ENCODE results near the gene C15orf61. TPM values are rescaled to one million over a fixed set of nuclear protein-coding genes. Genes with fewer than 3 reads are reported as not detected.
A peak's percentile ranks its signal among the peaks of the same experiment; 100 is the strongest.

Gene C15orf61
- total RNA-seq, 1 experiment from 2014 or later, result 3.9 TPM

DNA sequence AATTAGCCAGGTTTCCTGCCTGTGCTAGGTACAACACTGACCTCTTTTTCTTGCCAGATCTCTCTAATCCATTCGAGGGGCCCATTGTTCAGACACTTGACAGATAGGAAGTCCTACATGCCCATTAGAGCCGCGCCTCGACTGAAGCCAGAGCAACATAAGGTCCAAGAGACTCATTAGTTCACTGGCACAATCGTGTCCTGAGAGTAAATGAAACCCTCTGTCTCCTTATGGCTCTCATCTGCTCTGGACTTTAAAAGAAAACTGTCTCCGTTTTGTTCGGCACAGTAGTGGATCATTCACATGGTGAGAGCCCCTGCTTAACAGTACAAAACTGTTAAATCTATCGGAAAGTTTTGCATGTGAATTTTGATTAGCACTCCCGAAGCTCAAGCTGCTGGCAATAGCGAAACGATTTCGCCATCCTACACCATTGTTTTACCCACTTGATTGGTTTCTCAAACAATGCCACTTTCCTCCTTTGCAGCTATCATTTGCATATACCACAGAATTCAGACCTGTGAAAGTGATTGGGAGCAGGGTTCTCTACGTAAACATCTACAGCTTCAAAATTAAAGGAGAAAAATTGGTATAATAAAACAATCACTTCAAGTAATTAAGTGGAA is 19.0 kb upstream of the C15orf61 start:
- CTCF ChIA-PET, result interaction anchor here (0.8 to 1.5 kb wide), 3 partner anchors 279 to 330 kb away, joined by 3 to 9 read pairs (median 3); no protein-coding TSS in a partner anchor
- Histone ChIP-seq H3K9ac (ENCODE audit: low read length) (no peak overlapping the region), H3F3A (ENCODE audit: low read length, unreplicated experiment) (no peaks in the 10 kb centered on the region), H3K27ac (ENCODE audit: low read length) (no peak overlapping the region), H4K20me1 (ENCODE audit: low read length) (no peaks in the 10 kb centered on the region), H3K27me3 (ENCODE audit: low read length) (no peaks in the 10 kb centered on the region), H3K4me2 (ENCODE audit: low read length) (no peak overlapping the region), H3K4me3 (ENCODE audit: low read length) (no peak overlapping the region), H2AFZ (ENCODE audit: low read length) (no peak overlapping the region), H3K9me3 (ENCODE audit: low read length) (no peaks in the 10 kb centered on the region), H3K4me1 (ENCODE audit: insufficient read depth, low read length) (no peaks in the 10 kb centered on the region), H3K79me2 (ENCODE audit: low read length) (no peaks in the 10 kb centered on the region), H3K9me2 (replicated peaks; ENCODE audit: low read length) (no peaks in the 10 kb centered on the region), H3K36me3 (ENCODE audit: low read depth, low read length) (no peaks in the 10 kb centered on the region)
- no peak for ATAC-seq
- intact Hi-C loops (cut with micrococcal nuclease), result loop anchor here (1.0 kb wide), 2 partner anchors 330 to 334 kb away; no protein-coding TSS in a partner anchor
- TF ChIP-seq, protein P1, sequence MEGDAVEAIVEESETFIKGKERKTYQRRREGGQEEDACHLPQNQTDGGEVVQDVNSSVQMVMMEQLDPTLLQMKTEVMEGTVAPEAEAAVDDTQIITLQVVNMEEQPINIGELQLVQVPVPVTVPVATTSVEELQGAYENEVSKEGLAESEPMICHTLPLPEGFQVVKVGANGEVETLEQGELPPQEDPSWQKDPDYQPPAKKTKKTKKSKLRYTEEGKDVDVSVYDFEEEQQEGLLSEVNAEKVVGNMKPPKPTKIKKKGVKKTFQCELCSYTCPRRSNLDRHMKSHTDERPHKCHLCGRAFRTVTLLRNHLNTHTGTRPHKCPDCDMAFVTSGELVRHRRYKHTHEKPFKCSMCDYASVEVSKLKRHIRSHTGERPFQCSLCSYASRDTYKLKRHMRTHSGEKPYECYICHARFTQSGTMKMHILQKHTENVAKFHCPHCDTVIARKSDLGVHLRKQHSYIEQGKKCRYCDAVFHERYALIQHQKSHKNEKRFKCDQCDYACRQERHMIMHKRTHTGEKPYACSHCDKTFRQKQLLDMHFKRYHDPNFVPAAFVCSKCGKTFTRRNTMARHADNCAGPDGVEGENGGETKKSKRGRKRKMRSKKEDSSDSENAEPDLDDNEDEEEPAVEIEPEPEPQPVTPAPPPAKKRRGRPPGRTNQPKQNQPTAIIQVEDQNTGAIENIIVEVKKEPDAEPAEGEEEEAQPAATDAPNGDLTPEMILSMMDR (conservative IDR thresholded peaks at IDR 0.05; ENCODE audit: low read depth, low read length), result no peak
- no peak for TF ChIP-seq EZH2 (IDR thresholded peaks at IDR 0.05; ENCODE audit: low read length, unreplicated experiment)
- DNase-seq, result no peak
- POLR2A ChIA-PET (ENCODE audit: unreplicated experiment), result interaction anchor here (0.6 kb wide), 1 partner anchor 145 kb away, joined by 3 read pairs; no protein-coding TSS in a partner anchor
- no TSS peak for BruUV-seq (replicated peaks)

- Histone ChIP-seq H3K27me3 (ENCODE audit: low read length) (no peaks in the 10 kb centered on the region), H3K9ac (ENCODE audit: low read length) (no peak overlapping the region), H3K9me3 (ENCODE audit: low read length) (no peaks in the 10 kb centered on the region), H3F3A (ENCODE audit: low read length, unreplicated experiment) (no peaks in the 10 kb centered on the region), H3K4me2 (ENCODE audit: low read length) (no peak overlapping the region), H3K79me2 (ENCODE audit: low read length) (no peaks in the 10 kb centered on the region), H3K4me3 (ENCODE audit: low read length) (no peak overlapping the region), H3K9me2 (replicated peaks; ENCODE audit: low read length) (no peaks in the 10 kb centered on the region), H2AFZ (ENCODE audit: low read length) (no peak overlapping the region), H3K27ac (ENCODE audit: low read length) (no peak overlapping the region), H3K4me1 (ENCODE audit: insufficient read depth, low read length) (no peaks in the 10 kb centered on the region), H4K20me1 (ENCODE audit: low read length) (no peaks in the 10 kb centered on the region), H3K36me3 (ENCODE audit: low read depth, low read length) (no peaks in the 10 kb centered on the region)
- TF ChIP-seq EZH2 (IDR thresholded peaks at IDR 0.05; ENCODE audit: low read length, unreplicated experiment), result no peak
- TF ChIP-seq, protein P1 (conservative IDR thresholded peaks at IDR 0.05; ENCODE audit: low read depth, low read length), result no peak
- no peak for ATAC-seq
- CTCF ChIA-PET, result interaction anchor here (0.6 kb wide), 1 partner anchor 488 kb away, joined by 5 read pairs; no protein-coding TSS in a partner anchor
- no peak for DNase-seq
- BruUV-seq (replicated peaks), result no TSS peak
- intact Hi-C loops (cut with micrococcal nuclease), result no loop called here
- POLR2A ChIA-PET (ENCODE audit: unreplicated experiment), result no interaction called here
Observed at GRCh38 chr15:67504056-67504455, 16.9 kb upstream of the C15orf61 start.

DNA sequence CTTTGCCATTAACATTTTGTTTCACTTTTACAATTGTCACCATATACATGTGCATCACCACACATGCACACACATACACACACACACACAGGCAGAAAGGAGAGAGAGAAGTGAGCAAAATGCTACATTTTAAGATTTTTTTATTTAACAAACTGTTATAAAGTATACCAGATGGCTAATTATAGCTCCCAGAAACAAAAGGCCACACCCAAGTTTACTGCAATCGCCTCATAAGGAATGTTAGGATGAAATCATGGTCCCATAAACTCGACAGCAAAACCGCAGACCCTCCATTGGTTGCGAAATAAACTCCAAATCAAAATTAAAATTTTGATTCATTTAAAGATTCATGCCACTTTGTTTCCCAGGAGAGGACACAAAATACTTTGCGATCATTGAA is 16.1 kb upstream of the C15orf61 start:
- Histone ChIP-seq H3K4me1 (ENCODE audit: insufficient read depth, low read length) (no peaks in the 10 kb centered on the region), H3K9me2 (replicated peaks; ENCODE audit: low read length) (no peaks in the 10 kb centered on the region), H4K20me1 (ENCODE audit: low read length) (no peaks in the 10 kb centered on the region), H3K36me3 (ENCODE audit: low read depth, low read length) (no peaks in the 10 kb centered on the region), H3F3A (ENCODE audit: low read length, unreplicated experiment) (no peaks in the 10 kb centered on the region), H3K9ac (ENCODE audit: low read length) (no peak overlapping the region), H3K4me3 (ENCODE audit: low read length) (no peak overlapping the region), H3K4me2 (ENCODE audit: low read length) (no peak overlapping the region), H3K79me2 (ENCODE audit: low read length) (no peaks in the 10 kb centered on the region), H2AFZ (ENCODE audit: low read length) (no peak overlapping the region), H3K27me3 (ENCODE audit: low read length) (no peaks in the 10 kb centered on the region), H3K9me3 (ENCODE audit: low read length) (no peaks in the 10 kb centered on the region), H3K27ac (ENCODE audit: low read length) (no peak overlapping the region)
- BruUV-seq (replicated peaks), result no TSS peak
- intact Hi-C loops (cut with micrococcal nuclease), result no loop called here
- ChIA-PET POLR2A (ENCODE audit: unreplicated experiment) (no interaction called here), CTCF (interaction anchor here (0.6 to 1.0 kb wide), 2 partner anchors 327 to 488 kb away, joined by 3 to 5 read pairs; no protein-coding TSS in a partner anchor)
- ATAC-seq (no peak), DNase-seq (peak; percentile 3)
- TF ChIP-seq, protein P1 (conservative IDR thresholded peaks at IDR 0.05; ENCODE audit: low read depth, low read length), result no peak
- TF ChIP-seq EZH2phosphoT487 (IDR thresholded peaks at IDR 0.05; ENCODE audit: borderline replicate concordance, low read length), result no peak
- no peak for TF ChIP-seq EZH2 (IDR thresholded peaks at IDR 0.05; ENCODE audit: low read length, unreplicated experiment)
